Activated CD4-positive, CD25-positive, alpha-beta regulatory T cell treated with anti-CD3 and anti-CD28 coated beads, Interleukin-2, amount 50 U/mL, for 72 hours (primary cell): ENCODE results near the gene CHMP2A.
"Not testable (repeated sequence)": the region's sequence is repeated elsewhere in the genome, so short reads cannot be mapped to it uniquely, and the experiment has no call there.

ENCODE experiments used
- DNase-seq: peaks from one replicate; pipeline ENCODE4 v3.0.0; 2021

The CHMP2A gene

GRCh38 chr19:58555369-58555885 lies 522 bp upstream of the CHMP2A start:
- no peak for DNase-seq

GRCh38 chr19:58553799-58554493 lies 959 bp downstream of the CHMP2A start:
- DNase-seq, result no peak

- DNase-seq, result no peak
These were observed 2.2 kb downstream of the CHMP2A start for GRCh38 chr19:58552655-58553054.

- no peak for DNase-seq
These were observed 3.1 kb downstream of the CHMP2A start for GRCh38 chr19:58551577-58552471.

GRCh38 chr19:58551123-58551497 lies 3.8 kb downstream of the CHMP2A start:
- no peak for DNase-seq

GRCh38 chr19:58550362-58551122 lies 4.4 kb downstream of the CHMP2A start:
- DNase-seq, result no peak

- no peak for DNase-seq
These were observed 5.1 kb downstream of the CHMP2A start for GRCh38 chr19:58549664-58550361.

GRCh38 chr19:58548859-58549663 lies 5.8 kb downstream of the CHMP2A start:
- DNase-seq, result no peak

GRCh38 chr19:58547323-58548312 lies 7.3 kb downstream of the CHMP2A start:
- no peak for DNase-seq

GRCh38 chr19:58546019-58546530 lies 8.8 kb downstream of the CHMP2A start:
- DNase-seq, result no peak

GRCh38 chr19:58545286-58546018 lies 9.5 kb downstream of the CHMP2A start:
- DNase-seq, result no peak

- DNase-seq, result no peak
These were observed 10.2 kb downstream of the CHMP2A start for GRCh38 chr19:58544591-58545285.

- peak; percentile 100 for DNase-seq
These were observed 10.9 kb downstream of the CHMP2A start, which contains the start of gene TRIM28 for GRCh38 chr19:58543826-58544590. TRIM28 (plus strand) TSS chr19:58544064; CDS start chr19:58544758, 694 bp downstream.

GRCh38 chr19:58542641-58543372 lies 12.1 kb downstream of the CHMP2A start:
- not testable (repeated sequence) for DNase-seq

GRCh38 chr19:58539169-58539559 lies 15.7 kb downstream of the CHMP2A start:
- not testable (repeated sequence) for DNase-seq

- DNase-seq, result no peak
These were observed 16.4 kb downstream of the CHMP2A start for GRCh38 chr19:58538257-58539168.
